CD4-positive, alpha-beta T cell treated with Interleukin-17A for 1 hour (primary cell): ENCODE data around the gene SLC39A9.
"Not testable (repeated sequence)": the region's sequence is repeated elsewhere in the genome, so short reads cannot be mapped to it uniquely, and the experiment has no call there.

Source experiments
- DNase-seq: peaks from one replicate; pipeline ENCODE4 v3.0.0-alpha.2; 2020

SLC39A9 gene

DNA sequence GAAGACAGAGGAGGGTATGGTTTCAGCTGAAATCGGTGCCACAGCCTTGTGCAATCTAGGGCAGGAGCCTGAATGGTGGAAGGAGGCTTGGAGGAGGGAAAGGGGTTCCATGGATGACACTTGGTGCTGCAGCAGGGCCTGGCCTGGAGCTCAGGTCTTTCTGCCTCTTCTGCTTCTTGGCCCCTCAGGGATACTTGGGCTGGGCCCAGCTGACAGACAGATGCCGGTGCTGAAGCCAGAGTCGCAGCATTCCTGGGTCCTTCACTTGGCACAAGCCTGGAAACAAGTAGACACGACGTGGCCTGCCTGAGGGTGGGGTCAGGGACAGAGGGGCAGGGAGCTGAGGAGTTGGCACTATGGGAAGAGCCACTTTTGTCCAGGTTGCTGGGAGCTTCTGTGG lies 81.6 kb downstream of the SLC39A9 start:
- DNase-seq: no peak

DNA sequence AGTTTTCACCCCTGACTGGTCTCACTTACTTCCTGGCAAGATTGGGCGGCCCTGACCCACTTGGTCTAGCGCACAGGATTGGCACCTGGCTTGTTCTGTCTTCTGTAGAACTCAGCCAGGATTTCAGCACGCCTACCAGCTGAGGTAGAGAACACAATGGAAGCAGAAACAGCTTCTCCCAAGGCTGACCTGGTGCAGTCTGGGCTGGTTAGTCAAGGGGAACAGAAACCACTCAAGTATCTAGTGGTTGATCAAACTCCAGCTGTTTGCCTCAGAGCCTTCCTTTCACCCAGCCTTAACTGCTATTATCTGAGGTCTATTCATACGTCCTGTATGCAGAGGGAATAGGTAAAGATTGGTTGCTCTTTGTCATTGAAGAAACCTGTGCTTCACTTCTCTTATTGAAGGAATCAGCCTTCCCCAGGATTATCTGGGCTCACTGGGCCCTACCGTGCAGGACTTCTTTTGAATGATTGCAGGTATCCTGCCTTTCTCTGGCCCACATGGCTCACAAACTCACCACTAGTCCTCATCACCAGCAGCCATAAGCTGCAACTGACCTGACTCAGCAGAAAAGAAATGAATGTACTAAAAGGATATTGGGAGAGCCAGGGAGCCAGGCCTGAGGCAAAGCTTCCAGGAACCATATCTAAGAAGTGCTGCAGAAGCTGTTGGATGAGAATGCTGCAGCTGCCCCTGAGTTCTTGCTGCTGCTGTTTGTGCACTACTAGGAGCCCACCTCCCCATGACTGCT lies 83.5 kb downstream of the SLC39A9 start:
- no peak for DNase-seq

DNA sequence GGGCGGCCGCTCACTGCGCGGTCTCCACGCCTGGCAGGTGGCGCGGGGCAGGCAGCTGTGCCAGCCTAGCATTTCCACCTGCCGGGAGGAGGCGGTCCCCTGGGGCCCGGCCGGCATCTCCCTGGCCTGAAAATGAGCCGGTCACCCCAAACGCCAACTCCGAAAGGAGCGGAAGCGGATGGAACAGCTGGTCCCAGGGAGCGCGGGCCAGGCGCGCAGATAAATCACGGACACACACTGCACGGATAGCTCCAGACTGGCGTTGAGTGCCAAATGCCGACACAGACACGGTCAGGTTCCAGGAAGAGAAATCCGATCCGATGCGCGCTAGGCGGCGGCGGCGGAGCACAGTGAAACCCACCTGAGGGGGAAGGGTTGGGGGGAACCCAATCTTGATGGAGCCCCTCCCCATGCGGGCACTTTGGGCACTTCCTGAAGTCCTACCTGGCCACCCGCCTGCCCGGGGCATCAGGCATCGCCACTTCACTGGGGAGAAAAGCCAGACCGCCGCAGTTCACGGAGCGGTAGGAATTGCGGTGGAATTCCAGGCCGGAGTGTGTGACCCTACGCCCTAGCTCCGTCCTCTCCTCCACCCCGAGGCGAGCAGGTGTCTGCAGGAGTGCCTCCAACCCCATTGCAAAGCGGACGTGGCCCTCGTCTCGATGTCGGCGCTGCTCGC lies 85.4 kb downstream of the SLC39A9 start:
- no peak for DNase-seq

DNA sequence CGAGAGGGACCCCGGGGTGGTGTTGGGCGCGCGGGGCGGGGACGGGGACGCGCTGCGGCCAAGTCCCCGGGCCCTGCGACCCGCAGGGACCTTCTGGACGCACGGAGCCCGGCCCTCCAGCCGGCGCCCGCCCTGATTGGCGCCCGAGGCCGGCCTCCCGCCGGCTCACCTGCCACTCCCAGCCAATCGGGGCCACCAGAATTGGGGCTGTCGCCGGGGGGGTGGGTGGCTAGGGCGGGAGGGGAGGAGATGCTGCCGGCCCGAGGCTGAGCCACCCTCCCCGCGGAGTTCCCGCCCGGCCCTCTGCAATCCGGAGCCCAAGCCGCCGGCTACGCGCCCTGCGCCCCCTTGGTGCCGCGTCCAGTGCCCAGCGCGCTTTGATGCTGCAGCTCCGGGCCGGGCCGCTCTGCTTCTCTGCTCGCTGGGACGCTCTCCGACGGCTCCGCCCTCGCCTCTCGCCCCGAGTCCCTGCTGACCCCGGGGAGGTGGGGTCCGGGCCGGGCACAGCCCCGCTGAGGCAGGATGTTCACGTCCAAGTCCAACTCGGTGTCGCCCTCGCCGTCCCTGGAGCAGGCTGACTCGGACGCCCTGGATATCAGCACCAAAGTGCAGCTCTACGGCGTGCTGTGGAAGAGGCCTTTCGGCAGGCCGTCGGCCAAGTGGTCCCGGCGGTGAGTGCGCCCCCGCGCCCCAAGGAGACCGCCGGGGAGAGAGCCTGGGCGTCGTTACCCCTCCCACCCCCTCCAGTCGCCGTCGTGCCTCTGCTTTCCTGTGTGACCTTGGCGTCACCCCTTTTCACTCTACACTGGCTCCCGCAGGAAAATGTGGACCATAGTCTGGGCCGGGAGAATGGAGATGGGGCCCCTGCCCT lies 86.2 kb downstream of the SLC39A9 start, which contains the start of gene PLEKHD1:
Gene PLEKHD1 (plus strand): TSS at position 285 of the 871 bp plus-strand sequence. CDS start 238 bp downstream, at position 523.
- no peak for DNase-seq

DNA sequence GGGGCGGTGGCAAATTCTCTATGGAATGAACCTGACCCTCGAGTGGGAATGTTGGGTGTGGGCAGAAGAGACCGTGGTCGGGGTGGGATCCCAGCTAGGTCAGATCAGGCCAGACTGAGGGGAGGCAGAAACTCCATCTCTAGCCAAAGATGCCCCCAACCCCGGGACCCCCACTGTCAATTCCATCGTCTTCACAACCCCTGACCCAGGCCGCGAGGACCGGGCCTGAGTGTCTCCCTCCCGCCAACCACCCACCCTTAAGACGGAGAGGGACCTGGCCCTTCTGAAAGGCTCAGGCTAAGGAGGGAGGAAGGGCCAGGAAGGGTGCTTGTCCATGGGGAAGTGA lies 86.8 kb downstream of the SLC39A9 start:
- no peak for DNase-seq

DNA sequence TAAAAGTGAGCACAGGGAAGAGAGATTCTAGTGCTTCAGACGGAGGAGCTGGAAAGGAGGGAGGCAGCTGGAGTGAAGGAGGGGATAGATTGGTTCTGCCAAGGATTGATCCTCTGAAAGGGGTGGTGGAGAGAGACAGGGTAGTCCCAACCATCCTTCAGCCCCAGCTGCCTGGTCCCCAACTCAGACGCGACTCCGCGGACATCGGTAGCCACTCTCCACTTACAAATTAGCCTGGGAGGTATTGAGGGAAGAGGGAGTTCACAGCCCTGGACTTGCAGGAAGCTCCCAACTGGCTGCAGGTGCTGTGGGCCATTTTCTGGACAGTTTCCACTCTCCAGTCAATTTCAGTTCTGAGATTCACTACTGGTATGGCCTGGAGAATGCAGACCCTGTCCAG lies 87.2 kb downstream of the SLC39A9 start:
- no peak for DNase-seq

DNA sequence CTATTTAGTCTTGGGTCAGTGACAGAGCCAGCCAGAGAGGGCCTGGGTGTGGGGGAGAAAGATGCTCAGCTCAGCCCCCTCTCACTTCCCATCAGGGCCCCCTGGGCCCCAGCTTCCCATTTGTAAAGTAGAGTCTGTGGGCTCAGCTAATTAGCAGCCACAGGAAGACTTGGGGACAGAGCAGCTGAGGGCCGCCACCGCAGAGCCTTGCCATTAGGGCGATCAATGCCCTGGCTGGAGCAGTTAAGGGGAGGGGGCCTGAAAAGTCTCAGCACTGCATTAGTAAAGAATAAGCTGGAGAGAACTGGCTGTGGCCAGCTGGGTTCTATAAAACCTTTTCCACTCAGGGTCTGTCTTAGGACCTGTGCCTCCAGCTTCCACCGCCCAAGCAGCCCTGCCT lies 88.7 kb downstream of the SLC39A9 start:
- DNase-seq: no peak

DNA sequence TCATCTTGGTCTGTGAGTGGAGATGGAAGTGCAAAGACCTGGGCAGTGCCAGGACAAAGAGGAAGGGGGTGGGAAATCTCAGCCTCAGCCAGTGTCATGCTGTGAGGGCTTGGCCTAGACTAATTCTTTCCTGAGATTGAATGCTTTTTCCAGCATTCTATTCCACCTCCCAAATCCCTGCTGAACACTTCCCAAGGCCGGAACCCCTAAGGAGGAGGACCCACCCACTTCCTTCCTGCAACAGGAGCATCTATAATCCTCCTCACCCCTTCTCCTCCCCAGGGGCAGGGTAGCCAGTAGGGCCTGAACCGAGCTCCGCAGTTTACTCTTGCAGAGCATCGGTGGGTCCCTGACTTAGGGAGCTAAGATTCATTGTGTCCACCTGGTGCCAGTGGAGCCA lies 89.3 kb downstream of the SLC39A9 start:
- no peak for DNase-seq

DNA sequence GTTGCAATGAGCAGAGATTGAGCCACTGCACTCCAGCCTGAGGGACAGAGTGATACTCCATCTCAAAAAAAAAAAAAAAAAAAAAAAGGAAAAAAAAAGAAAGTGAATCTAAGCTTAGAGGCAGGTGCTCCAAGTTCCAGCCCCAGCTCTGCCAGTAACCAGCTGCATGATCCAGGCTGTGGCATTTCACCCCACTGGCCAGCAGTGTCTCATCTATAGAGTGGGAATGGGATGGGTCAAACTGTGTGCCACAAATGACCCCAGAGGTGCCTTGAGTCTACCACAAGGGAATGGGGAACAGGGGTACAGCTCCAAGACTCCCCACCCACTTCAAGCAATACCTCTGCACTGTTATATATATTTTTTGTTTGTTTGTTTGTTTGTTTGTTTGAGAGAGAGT lies 91.0 kb downstream of the SLC39A9 start:
- DNase-seq: no peak

DNA sequence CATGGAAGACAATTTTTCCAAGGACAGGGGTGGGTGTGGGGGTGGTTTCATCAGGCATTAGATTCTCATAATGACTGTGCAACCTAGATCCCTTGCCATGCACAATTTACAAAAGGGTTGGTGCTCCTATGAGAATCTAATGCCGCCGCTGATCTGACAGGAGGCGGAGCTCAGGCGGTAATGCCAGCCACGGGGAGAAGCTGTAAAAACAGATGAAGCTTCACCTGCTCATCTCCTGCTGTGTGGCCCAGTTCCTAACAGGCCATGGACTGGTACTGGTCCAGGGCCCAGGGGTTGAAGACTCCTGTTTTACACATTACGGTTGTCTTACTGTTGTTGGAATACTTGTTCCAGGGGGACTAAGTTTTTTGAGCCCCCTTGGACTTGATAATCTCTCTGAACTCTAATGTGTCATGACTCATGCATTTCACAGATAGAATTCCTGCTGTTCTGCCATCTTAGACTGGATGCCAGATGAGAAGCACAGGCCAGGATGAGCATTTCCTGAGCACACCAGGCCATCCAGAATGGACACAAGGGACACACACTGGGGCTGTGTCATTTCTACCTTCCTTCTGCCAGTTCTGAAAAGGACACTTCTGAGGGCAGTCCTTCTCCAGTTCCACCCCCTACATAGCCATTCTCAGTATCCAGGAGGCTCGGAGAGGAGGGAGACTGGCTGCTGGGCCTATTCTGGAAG lies 91.9 kb downstream of the SLC39A9 start:
- no peak for DNase-seq

DNA sequence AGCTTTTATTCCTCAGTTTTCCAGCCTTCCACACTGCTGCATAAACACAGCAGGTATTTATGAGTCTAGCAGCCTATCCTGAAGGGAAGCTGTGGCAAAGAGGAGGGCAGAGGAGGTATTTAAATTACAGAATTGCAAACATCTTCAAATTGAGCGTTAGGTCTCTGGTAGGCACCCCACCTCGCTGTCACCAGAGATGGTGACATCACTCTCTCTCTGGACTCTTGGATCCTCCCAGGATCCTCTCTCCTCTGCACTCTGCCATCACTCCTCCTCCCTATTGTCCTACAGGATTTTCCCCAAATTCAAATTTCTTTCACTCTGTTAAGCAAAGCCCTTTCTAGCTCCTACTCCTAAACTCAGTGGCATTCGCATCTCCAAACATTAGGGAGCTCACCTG lies 92.7 kb downstream of the SLC39A9 start:
- no peak for DNase-seq

DNA sequence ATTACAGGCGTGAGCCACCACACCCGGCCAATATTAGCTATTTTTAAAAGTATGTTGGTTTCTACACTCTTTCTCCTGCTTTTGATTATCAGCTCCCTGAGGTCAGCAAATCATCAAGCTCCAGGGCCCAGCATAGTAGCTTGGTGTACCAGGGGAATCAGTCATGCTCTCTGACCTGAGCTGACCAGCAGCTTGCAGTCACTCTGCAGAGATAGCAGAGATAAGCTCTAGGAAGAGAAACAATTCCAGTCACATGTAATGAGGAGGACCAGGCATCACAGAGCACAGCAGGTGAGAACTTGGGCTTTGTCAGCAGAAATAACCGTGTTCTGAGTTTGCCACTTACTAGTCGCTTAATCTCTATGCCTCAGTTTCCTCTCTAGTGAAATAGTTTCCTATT lies 94.5 kb downstream of the SLC39A9 start:
- no peak for DNase-seq

DNA sequence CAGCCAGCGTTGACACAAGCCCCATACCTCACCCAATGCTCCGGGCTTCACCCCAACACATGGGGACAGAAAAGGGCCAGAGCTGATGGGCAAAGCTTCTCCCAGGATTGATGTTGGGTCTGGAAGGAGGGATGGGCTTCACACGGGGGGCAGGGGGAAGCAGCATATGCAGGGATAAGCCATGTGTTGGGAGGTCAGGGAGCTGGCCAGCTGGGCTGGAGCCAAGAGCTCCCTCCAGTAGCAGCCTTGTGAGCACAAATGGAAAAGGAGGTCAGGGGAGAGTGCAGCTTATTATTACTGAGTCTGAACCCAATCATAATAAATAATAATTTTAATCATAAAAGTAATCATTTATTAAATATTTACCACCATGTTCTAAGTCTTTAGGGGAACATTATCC lies 95.3 kb downstream of the SLC39A9 start:
- DNase-seq: no peak

DNA sequence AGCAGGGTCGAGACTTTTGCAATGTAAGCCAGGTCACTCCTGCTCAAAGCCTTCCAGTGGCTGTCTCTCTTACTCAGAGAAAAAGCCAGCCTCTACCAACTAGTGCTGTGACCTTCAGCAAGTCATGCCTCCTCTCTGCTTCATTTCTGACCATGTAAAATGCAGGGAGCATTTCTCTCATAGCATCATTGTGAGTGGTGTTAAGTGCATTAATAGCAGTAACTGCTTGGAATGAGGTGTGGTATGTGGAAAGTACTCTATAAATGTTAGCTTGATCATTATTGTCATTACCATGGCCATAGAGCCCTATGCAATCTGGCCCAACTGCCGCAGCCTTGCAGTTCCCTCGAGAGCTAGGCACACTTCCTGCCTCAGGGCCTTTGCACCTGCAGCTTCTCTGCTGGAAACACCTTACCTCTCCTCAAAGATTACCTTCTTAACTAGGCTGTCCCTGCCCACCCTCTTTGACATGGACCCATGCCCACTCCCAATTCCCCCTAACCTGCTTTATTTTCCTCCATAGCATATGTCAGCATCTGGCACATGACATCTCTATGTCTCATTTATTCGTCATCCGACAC lies 96.9 kb downstream of the SLC39A9 start:
- no peak for DNase-seq

DNA sequence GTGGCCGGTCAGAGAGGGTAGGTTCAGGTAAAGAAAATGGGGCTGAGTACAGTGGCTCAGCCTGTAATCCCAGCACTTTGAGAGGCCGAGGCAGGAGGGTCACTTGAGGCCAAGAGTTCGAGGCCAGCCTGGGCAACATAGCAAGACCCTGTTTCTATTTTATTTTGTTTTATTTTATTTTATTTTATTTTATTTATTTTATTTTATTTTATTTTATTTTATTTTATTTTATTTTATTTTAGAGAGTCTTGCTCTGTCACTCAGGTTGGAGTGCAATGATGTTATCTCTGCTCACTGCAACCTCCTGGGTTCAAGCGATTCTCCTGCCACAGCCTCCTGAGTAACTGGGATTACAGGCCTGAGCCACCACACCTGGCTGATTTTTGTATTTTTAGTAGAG lies 99.4 kb downstream of the SLC39A9 start:
- DNase-seq: not testable (repeated sequence)

DNA sequence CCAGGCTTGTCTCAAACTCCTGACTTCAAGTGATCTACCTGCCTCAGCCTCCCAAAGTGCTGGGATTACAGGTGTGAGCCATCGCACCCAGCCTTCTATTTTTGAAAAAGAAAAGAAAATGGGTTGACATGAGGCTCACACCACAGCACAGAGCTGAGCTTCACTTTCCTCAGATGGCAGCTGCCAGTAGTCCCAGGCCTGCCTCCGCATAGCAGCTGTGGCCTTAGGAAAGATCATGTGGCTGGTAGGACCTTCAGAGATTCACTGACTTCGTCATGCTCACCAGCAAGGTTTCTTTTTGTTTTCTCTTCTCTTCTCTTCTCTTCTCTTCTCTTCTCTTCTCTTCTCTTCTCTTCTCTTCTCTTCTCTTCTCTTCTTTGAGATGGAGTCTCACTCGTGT lies 99.8 kb downstream of the SLC39A9 start:
- not testable (repeated sequence) for DNase-seq

DNA sequence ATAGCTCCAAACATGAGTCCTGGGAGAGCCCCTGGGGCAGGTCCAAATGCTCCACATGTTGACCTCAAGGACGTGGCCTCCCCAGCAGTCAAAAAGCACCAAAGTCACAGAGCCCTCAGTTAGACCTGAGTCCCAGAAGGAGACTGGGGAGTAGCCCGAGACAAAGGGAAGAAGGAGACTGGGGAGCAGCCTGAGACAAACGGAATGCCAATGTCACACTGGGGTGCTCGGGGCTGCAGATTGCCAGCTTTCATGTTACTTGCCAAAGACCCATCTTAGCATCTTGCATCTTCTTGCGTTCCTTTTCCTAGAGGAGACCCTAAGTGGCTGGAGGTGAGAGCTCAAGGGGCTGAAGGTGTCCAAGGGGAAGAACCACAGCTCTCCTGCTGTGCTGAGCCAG lies 100.9 kb downstream of the SLC39A9 start:
- DNase-seq: no peak

DNA sequence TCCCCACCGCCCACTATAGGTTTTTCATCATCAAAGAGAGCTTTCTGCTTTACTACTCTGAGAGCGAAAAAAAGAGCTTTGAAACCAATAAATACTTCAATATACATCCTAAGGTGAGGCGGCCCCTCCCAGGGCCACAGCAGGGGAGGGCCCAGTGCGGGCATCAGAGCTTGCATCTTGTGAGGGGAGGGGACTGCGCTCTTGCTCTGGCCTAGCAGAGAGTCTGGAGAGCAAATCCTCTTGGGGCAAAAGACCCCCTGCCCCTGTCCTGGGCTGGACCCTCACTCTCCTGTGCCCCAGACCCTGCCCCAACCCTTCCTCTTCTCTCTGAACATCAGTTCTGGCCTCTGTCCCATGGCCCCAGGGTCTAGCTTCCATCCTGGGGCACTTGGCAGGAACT lies 101.6 kb downstream of the SLC39A9 start:
- DNase-seq: no peak

DNA sequence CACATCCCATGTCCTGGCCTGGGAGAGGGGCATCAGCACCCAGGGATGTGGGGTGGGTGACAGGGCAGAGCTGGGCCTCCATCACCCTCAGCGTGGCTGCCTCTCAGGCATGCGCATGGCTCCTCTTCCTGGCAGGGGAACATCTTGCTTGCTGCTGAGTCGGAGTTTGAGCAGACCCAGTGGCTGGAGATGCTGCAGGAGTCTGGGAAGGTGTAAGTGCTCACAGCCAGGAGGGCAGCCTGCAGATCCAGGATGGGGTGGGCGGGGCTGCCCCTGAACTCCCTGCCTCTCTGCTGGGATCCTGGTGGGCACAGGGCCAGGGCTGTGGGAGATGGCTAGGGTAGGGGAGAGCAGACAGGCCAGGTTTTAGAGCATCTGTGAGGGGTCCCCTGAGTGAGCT lies 102.2 kb downstream of the SLC39A9 start:
- no peak for DNase-seq

DNA sequence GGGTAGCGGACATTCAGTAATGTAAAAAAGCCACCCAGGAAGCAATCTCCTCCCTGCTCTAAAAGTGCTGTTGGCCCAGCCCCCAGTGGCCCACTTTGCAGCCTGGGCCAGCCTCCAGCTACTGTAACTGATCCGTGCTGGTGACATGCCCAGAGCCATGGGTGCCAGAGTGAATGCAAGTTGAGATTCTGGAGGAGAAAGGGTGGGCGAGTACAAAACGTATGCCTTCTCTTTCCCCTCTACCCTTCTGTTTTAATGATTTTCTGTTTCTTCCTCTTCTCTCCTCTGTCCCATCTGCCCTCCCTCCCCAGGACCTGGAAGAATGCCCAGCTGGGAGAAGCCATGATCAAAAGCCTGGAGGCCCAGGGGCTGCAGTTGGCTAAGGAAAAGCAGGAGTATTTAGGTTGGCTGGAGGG lies 102.9 kb downstream of the SLC39A9 start:
- no peak for DNase-seq

DNA sequence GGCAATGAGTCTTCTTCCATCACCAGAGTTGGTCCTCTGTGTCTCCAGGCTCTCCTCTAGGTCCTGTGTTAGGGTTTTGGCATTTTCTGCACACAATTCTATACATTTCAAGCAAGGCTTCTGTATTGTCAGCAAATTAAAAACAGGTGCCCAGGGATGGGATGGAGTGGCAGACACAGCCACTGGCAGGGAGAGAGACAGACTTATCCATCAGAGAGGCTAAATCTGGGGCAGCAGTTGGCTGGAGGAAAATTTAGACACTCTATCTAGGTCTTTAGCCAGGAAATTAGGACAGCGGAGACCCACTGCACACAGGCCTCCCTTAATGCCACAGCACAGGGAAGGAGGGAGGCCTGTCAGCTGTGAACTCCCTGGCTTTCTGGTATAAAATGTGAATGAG lies 106.3 kb downstream of the SLC39A9 start:
- no peak for DNase-seq

DNA sequence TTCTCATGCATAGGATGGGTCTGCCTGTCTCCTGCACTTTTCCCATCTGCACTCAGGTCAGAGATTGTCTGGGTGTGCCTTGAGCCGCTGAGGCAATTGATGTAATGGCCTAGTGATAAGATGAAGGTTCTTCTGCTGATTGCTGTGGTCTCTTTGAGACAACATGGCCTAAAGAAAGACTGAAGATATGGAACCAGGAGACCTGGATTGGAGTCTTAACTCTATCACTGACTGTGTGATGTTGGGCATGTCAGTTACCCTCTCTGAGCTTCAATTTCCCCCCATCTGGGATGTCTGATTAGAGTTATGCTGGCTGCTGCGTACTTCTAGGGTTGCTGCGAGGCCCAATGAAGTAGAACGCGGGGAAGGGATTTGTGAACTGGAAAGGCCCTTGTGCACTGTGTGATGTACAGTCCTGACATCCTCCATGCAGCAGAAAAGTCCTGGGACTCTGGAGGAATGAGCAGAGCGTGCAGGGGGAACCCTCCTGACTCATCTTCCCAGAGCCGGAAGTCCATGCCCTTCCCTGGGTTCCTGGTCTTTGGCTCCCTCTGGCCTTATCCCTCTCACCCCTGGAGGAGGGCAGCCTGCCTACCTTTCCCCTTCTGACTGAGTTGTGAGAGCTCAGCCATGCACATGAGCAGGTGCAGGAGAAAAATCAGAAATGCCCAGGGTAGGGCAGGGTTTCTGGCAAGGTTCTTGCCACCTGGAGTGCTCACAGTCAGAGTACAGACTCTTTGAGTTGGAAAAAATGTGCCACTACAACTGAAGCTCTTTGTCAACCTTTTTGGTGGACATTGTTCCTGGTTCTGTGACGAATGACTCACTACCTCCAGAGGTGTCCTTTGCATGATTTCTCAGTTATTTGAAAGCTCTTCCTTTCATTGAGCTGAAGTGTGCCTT lies 107.1 kb downstream of the SLC39A9 start:
- no peak for DNase-seq
